GM12891 (cell line): ENCODE data around the gene ATP10D.
"Not testable (repeated sequence)": the region's sequence is repeated elsewhere in the genome, so short reads cannot be mapped to it uniquely, and the experiment has no call there.

ENCODE experiments used
- POLR2A ChIP-seq: IDR thresholded peaks from 2 replicates; pipeline ENCODE4 v1.6.1; 2011; ENCODE audit warnings: low read depth, low read length, control low read depth
- POLR2AphosphoS5 ChIP-seq: IDR thresholded peaks from 2 replicates; pipeline ENCODE4 v1.6.1; 2011; ENCODE audit warnings: low read depth, low read length, control low read depth

- not testable (repeated sequence) for TF ChIP-seq POLR2A, POLR2AphosphoS5
These were observed 57.6 kb downstream of the ATP10D start for GRCh38 chr4:47542640-47543039.
